ENCODE measurements around the gene PALS1. TPM values are rescaled to one million over a fixed set of nuclear protein-coding genes. Genes with fewer than 3 reads are reported as not detected.

Gene PALS1
- total RNA-seq, 4 donors from 2014 or later = 18.9 to 28.6 (median 25.8) TPM

DNA sequence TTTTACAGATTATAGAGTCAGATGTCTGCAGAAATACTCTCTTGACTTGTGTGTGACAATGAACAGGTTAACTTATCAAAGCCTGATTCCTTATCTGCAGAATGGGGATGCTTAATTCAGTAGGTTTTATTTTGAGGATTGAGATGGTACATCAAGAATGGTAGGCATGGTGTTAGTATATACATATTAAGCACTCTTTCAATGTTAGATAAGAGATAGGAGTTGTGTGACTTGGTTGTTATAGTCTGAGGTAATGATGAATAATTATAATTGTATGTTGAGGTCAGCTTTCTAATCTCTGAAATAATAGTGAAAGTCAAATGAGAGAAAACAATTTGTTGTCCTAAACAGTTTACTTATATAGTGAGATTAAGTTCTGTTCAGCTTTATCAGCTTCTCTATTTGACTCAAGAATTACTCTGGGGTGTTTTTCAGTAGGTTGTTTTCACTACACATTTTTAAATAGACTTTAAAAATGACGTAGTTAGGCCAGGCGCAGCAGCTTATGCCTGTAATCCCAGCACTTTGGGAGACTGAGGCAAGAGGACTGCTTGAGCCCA is 11.9 kb downstream of the PALS1 start:
- intact Hi-C loops (cut with DNase I) = no loop called here
- Histone ChIP-seq H3K4me1 (peaks cover 0 to 21% (median 3%) of the 10 kb centered on the region in 3 donors), H3K36me3 (peaks cover 0 to 25% (median 0%) of the 10 kb centered on the region in 3 donors), H3K27ac (no peak overlapping the region), H3K9me3 (no peaks in the 10 kb centered on the region), H3K4me3 (no peak overlapping the region), H3K27me3 (no peaks in the 10 kb centered on the region)
- TF ChIP-seq POLR2A (IDR thresholded peaks at IDR 0.05) = no peak
- TF ChIP-seq, protein P1, sequence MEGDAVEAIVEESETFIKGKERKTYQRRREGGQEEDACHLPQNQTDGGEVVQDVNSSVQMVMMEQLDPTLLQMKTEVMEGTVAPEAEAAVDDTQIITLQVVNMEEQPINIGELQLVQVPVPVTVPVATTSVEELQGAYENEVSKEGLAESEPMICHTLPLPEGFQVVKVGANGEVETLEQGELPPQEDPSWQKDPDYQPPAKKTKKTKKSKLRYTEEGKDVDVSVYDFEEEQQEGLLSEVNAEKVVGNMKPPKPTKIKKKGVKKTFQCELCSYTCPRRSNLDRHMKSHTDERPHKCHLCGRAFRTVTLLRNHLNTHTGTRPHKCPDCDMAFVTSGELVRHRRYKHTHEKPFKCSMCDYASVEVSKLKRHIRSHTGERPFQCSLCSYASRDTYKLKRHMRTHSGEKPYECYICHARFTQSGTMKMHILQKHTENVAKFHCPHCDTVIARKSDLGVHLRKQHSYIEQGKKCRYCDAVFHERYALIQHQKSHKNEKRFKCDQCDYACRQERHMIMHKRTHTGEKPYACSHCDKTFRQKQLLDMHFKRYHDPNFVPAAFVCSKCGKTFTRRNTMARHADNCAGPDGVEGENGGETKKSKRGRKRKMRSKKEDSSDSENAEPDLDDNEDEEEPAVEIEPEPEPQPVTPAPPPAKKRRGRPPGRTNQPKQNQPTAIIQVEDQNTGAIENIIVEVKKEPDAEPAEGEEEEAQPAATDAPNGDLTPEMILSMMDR (IDR thresholded peaks at IDR 0.05) = no peak
- DNase-seq = no peak
- 65 to 85% methylated on average over 2 of the region's 2 CpGs for WGBS, 2 donors

- DNase-seq = no peak
- TF ChIP-seq, protein P1 (IDR thresholded peaks at IDR 0.05) = no peak
- no peak for TF ChIP-seq POLR2A (IDR thresholded peaks at IDR 0.05)
- H3K4me1 ChIP-seq = peaks cover 0 to 4% (median 0%) of the 10 kb centered on the region in 3 donors
- no peak overlapping the region for H3K27ac ChIP-seq
- H3K4me3 ChIP-seq = no peak overlapping the region
- H3K36me3 ChIP-seq = peaks cover 0 to 36% (median 0%) of the 10 kb centered on the region in 3 donors
- H3K9me3 ChIP-seq = no peaks in the 10 kb centered on the region
- intact Hi-C loops (cut with DNase I) = no loop called here
- 86 to 87% methylated on average over 3 of the region's 3 CpGs for WGBS, 2 donors
- no peaks in the 10 kb centered on the region for H3K27me3 ChIP-seq
Observed at GRCh38 chr14:67257906-67258305, 16.7 kb downstream of the PALS1 start.

DNA sequence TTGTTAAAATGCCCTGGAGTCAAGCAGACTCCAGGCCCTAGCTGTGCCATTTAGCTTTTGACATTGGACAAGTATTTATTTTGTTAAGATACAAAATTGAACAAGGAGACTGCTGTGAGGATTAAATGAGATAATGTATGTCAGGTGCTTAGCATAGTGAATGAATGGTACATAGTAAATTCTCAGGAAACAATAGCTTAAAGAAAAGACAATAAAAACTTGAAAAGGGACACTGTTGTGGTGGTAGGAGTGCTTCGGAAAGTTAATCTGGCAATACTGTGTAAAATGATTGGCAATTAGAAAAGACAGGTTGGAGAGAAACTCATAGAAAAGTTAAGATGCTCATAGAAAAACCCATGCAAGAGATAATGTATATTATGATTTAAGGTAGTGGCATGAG is 19.7 kb downstream of the PALS1 start:
- 91 to 93% methylated on average over 1 of the region's 1 CpG for WGBS, 2 donors
- DNase-seq = no peak
- no peak overlapping the region for H3K4me3 ChIP-seq
- intact Hi-C loops (cut with DNase I) = no loop called here
- no peaks in the 10 kb centered on the region for H3K27me3 ChIP-seq
- H3K36me3 ChIP-seq = peaks cover 0 to 28% (median 0%) of the 10 kb centered on the region in 3 donors
- no peak for TF ChIP-seq POLR2A (IDR thresholded peaks at IDR 0.05)
- TF ChIP-seq, protein P1 (IDR thresholded peaks at IDR 0.05) = no peak
- no peaks in the 10 kb centered on the region for H3K9me3 ChIP-seq
- peaks cover 0 to 12% (median 0%) of the 10 kb centered on the region in 3 donors for H3K4me1 ChIP-seq
- H3K27ac ChIP-seq = no peak overlapping the region

DNA sequence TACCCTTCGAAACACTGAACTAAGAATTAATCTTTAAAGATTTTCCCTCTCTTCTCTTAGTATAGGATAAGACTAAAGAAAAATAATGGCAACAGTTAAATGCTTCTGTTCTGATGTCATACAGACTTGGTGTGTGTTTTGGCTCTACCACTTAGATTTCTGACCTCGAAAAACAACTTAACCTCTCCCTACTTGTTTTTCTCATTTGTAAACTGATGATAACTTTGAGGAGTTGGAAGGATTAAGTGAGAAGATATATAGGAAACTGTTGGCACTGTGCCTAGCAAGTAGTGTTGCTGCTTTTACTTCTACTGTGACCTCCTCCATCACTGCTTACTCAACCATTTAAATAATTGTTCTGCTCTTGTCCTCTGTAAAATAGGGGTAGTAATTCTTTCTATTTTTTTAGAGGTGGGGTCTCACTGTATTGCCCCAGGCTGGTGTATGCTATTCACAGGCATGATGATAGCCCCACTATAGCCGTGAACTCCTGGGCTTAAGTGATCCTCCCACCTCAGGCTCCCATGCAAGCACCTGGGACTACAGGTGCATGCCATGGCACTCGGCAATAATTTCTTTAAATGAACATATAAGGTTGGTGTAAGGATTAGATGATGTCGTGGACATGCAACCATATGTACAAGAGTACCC is 22.4 kb downstream of the PALS1 start:
- Histone ChIP-seq H3K4me3 (no peak overlapping the region), H3K9me3 (no peaks in the 10 kb centered on the region), H3K27me3 (no peaks in the 10 kb centered on the region), H3K27ac (no peak overlapping the region), H3K36me3 (peaks cover 0 to 7% (median 0%) of the 10 kb centered on the region in 3 donors), H3K4me1 (peaks cover 0 to 31% (median under 1%) of the 10 kb centered on the region in 3 donors)
- intact Hi-C loops (cut with DNase I) = no loop called here
- TF ChIP-seq, protein P1 (IDR thresholded peaks at IDR 0.05) = no peak
- TF ChIP-seq POLR2A (IDR thresholded peaks at IDR 0.05) = no peak
- WGBS, 2 donors = 72 to 75% methylated on average over 5 of the region's 5 CpGs
- no peak for DNase-seq

- 58 to 64% methylated on average over 2 of the region's 2 CpGs for WGBS, 2 donors
- Histone ChIP-seq H3K4me1 (peaks cover 3 to 46% (median 12%) of the 10 kb centered on the region in 3 donors), H3K36me3 (no peaks in the 10 kb centered on the region), H3K27me3 (no peaks in the 10 kb centered on the region), H3K27ac (no peak overlapping the region), H3K9me3 (no peaks in the 10 kb centered on the region), H3K4me3 (no peak overlapping the region)
- no peak for DNase-seq
- TF ChIP-seq POLR2A (IDR thresholded peaks at IDR 0.05) = no peak
- TF ChIP-seq, protein P1 (IDR thresholded peaks at IDR 0.05) = no peak
- intact Hi-C loops (cut with DNase I) = no loop called here
Observed at GRCh38 chr14:67265131-67265530, 23.9 kb downstream of the PALS1 start.
